Smooth muscle cell (in vitro differentiated cells): Measurements from ENCODE around the gene PYCR2. TPM values are rescaled to one million over a fixed set of nuclear protein-coding genes. Genes with fewer than 3 reads are reported as not detected.

Source experiments
- DNase-seq: peaks from one replicate; lab custom pipeline; 2025; ENCODE audit not compliant: unreplicated experiment; lab: John Stamatoyannopoulos, UW
- H2AFZ ChIP-seq: fragments of 200-600 bp; sonication (generic); 2 replicates; pipeline ENCODE4 v1.6.0; 2016; ENCODE audit warnings: antibody characterized with exemption, low read depth, mild to moderate bottlenecking
- H3F3A ChIP-seq: fragments of 200-600 bp; sonication (generic); 2 replicates; pipeline ENCODE4 v1.6.0; 2017; ENCODE audit warnings: antibody characterized with exemption, low read depth
- H3K27ac ChIP-seq: fragments of 200-600 bp; sonication (generic); 2 replicates; pipeline ENCODE4 v1.5.1; 2016; ENCODE audit warnings: low read depth, mild to moderate bottlenecking
- H3K27me3 ChIP-seq: fragments of 200-600 bp; sonication (generic); 2 replicates; pipeline ENCODE4 v1.6.1; 2016; ENCODE audit warnings: low read depth, mild to moderate bottlenecking
- H3K36me3 ChIP-seq: fragments of 200-600 bp; sonication (generic); 2 replicates; pipeline ENCODE4 v1.5.1; 2016; ENCODE audit warnings: low read depth
- H3K4me1 ChIP-seq: fragments of 200-600 bp; sonication (generic); 2 replicates; pipeline ENCODE4 v1.5.1; 2016; ENCODE audit warnings: low read depth
- H3K4me2 ChIP-seq: fragments of 200-600 bp; sonication (generic); 2 replicates; pipeline ENCODE4 v1.6.0; 2016; ENCODE audit warnings: mild to moderate bottlenecking
- H3K4me3 ChIP-seq: fragments of 200-600 bp; sonication (generic); 2 replicates; pipeline ENCODE4 v1.5.1; 2016; ENCODE audit warnings: mild to moderate bottlenecking
- H3K79me2 ChIP-seq: fragments of 200-600 bp; sonication (generic); 2 replicates; pipeline ENCODE4 v1.6.0; 2016; ENCODE audit warnings: low read depth, mild to moderate bottlenecking
- H3K9ac ChIP-seq: fragments of 200-600 bp; sonication (generic); 2 replicates; pipeline ENCODE4 v1.6.0; 2016; ENCODE audit warnings: low read depth
- H3K9me3 ChIP-seq: fragments of 200-600 bp; sonication (generic); replicated peaks from 2 replicates; pipeline ENCODE4 v1.5.1; 2016; ENCODE audit warnings: low read depth
- H4K20me1 ChIP-seq: fragments of 200-600 bp; sonication (generic); 2 replicates; pipeline ENCODE4 v1.6.0; 2016; ENCODE audit warnings: low read depth
- CTCF ChIP-seq: fragments of 200-600 bp; sonication (generic); IDR thresholded peaks from 2 replicates; pipeline ENCODE4 v1.5.1; 2017; ENCODE audit warnings: borderline replicate concordance, mild to moderate bottlenecking, antibody characterized with exemption; ENCODE audit not compliant: insufficient read depth, poor library complexity, severe bottlenecking
- WGBS: methylation state at CpG from one replicate; pipeline ENCODE4 v1.1.7; 2016; ENCODE audit warnings: low lambda C conversion rate; 5-methylcytosine and 5-hydroxymethylcytosine counted together
- polyA plus RNA-seq: library from polyadenylated mRNA; unstranded; fragments of >200 nt; fragmentation: Nextera tagmentation; extraction: Ambion mirVana; gene quantifications from 2 replicates; pipeline ENCODE4 v1.2.1, GENCODE V29; 2016
- total RNA-seq: library from RNA; depleted of rRNA; stranded (reverse); fragments of >200 nt; gene quantifications from 2 replicates; pipeline ENCODE4 v1.2.3, GENCODE V29; 2014

The PYCR2 gene
- total and polyA plus RNA-seq, 2 experiments from 2014 or later, result 20.1 to 40.5 TPM

- Histone ChIP-seq H3K36me3 (no peaks in the 10 kb centered on the region), H3K27me3 (peaks cover 4% of the 10 kb centered on the region), H4K20me1 (no peaks in the 10 kb centered on the region), H3K9me3 (no peaks in the 10 kb centered on the region), H3F3A (no peaks in the 10 kb centered on the region), H3K27ac (no peak overlapping the region), H3K79me2 (no peaks in the 10 kb centered on the region), H2AFZ (no peak overlapping the region), H3K4me3 (no peak overlapping the region), H3K4me1 (peaks cover 8% of the 10 kb centered on the region), H3K9ac (no peak overlapping the region), H3K4me2 (no peak overlapping the region)
- TF ChIP-seq CTCF, result no peak
- WGBS, result 79% methylated on average over 7 of the region's 7 CpGs
- DNase-seq, result no peak
These were observed 18.5 kb upstream of the PYCR2 start for GRCh38 chr1:225942574-225942973.

GRCh38 chr1:225941942-225942222 lies 17.8 kb upstream of the PYCR2 start:
- Histone ChIP-seq H3K9ac (no peak overlapping the region), H4K20me1 (no peaks in the 10 kb centered on the region), H3K36me3 (no peaks in the 10 kb centered on the region), H3K79me2 (no peaks in the 10 kb centered on the region), H3K9me3 (no peaks in the 10 kb centered on the region), H3K27ac (no peak overlapping the region), H3K27me3 (no peaks in the 10 kb centered on the region), H3F3A (no peaks in the 10 kb centered on the region), H3K4me2 (no peak overlapping the region), H2AFZ (no peak overlapping the region), H3K4me1 (peaks cover 8% of the 10 kb centered on the region), H3K4me3 (no peak overlapping the region)
- 64% methylated on average over 1 of the region's 1 CpG for WGBS
- no peak for TF ChIP-seq CTCF
- no peak for DNase-seq

DNA sequence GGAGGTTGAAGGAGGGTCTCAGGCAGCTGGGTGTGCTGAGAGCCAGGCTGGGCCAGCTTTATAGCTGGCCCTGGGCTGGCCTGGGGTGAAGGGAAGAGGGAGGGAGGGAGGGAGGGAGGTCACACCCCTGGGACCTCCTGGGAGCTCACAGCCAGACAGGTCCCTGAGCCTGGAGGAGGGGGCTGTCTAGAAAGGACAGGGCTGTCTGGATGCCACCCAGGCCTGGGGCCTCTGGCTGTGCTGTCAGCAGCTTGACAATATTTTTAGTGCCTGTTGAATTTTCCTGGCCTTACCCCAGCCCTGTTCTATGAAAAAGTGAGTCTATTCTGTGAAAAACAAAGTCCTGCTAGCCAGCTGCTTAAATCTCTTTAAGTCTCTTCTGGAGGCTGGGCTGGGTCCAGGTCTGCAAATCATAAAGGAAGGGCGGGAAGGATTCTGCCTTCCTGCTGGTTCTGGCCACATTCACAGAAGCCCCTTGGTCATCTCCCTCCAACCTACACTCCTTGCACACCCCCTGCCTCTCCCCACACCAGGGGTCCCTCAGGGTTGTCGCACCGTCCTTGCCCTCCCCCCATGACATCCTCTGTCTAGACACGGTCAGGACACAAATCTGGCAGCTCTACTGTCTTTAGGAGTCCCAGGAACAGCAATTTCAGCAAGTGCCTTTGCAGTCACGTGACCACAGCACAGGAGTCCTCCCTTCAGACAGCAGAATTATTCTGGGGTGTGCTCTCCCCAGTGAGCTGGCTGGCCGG lies 17.3 kb upstream of the PYCR2 start, which contains the start of gene LEFTY2:
Gene LEFTY2, minus strand, starts transcription at position 34 of the 755 bp plus-strand sequence. CDS start 80 bp downstream, outside the sequence.
- Histone ChIP-seq H3K9me3 (no peaks in the 10 kb centered on the region), H3K4me1 (peaks cover 8% of the 10 kb centered on the region), H3K27me3 (no peaks in the 10 kb centered on the region), H4K20me1 (no peaks in the 10 kb centered on the region), H3K36me3 (no peaks in the 10 kb centered on the region), H3K4me3 (no peak within 1 kb of the TSS), H3K79me2 (no peaks in the 10 kb centered on the region), H3K4me2 (no peak within 1 kb of the TSS), H2AFZ (no peak within 1 kb of the TSS), H3K9ac (no peak within 1 kb of the TSS), H3F3A (no peaks in the 10 kb centered on the region), H3K27ac (no peak within 1 kb of the TSS)
- 71% methylated on average over 6 of the region's 6 CpGs for WGBS
- DNase-seq, result no peak
- no peak for TF ChIP-seq CTCF
